H9 (cell line): Measurements from ENCODE around the gene AFAP1. TPM values are rescaled to one million over a fixed set of nuclear protein-coding genes. Genes with fewer than 3 reads are reported as not detected.
A peak's percentile ranks its signal among the peaks of the same experiment; 100 is the strongest.

Experiments
- DNase-seq: peaks from one replicate; pipeline ENCODE4 v3.0.0-alpha.2; 2017
- H2AFZ ChIP-seq: one replicate; pipeline ENCODE4 v1.6.1; 2013; ENCODE audit warnings: mild to moderate bottlenecking, low read length, control low read depth, moderate library complexity
- H2AK5ac ChIP-seq: 2 replicates; pipeline ENCODE4 v1.6.1; 2013; ENCODE audit warnings: low read length, control low read depth, mixed read lengths; ENCODE audit not compliant: insufficient read length
- H2BK120ac ChIP-seq: one replicate; pipeline ENCODE4 v1.6.1; 2013; ENCODE audit warnings: low read depth, mild to moderate bottlenecking, low read length, control low read depth, inconsistent platforms; ENCODE audit not compliant: poor library complexity, severe bottlenecking
- H2BK12ac ChIP-seq: 2 replicates; pipeline ENCODE4 v1.6.1; 2013; ENCODE audit warnings: low read length, control low read depth, mixed read lengths, low read depth; ENCODE audit not compliant: insufficient read length
- H2BK15ac ChIP-seq: 2 replicates; pipeline ENCODE4 v1.6.1; 2013; ENCODE audit warnings: low read depth, low read length, control low read depth
- H2BK20ac ChIP-seq: one replicate; pipeline ENCODE4 v1.6.1; 2013; ENCODE audit warnings: low read depth, mild to moderate bottlenecking, low read length, control low read depth, inconsistent platforms; ENCODE audit not compliant: poor library complexity, severe bottlenecking
- H2BK5ac ChIP-seq: 2 replicates; pipeline ENCODE4 v1.6.1; 2013; ENCODE audit warnings: low read length, control low read depth, mixed read lengths; ENCODE audit not compliant: insufficient read length
- H3K14ac ChIP-seq: 2 replicates; pipeline ENCODE4 v1.6.1; 2013; ENCODE audit warnings: low read length, control low read depth; ENCODE audit not compliant: insufficient read depth
- H3K18ac ChIP-seq: 2 replicates; pipeline ENCODE4 v1.6.1; 2013; ENCODE audit warnings: low read depth, mild to moderate bottlenecking, mixed read lengths, low read length, control low read depth; ENCODE audit not compliant: insufficient read length
- H3K23ac ChIP-seq: 2 replicates; pipeline ENCODE4 v1.6.1; 2013; ENCODE audit warnings: low read length, control low read depth, mixed read lengths, low read depth; ENCODE audit not compliant: insufficient read length
- H3K23me2 ChIP-seq: 2 replicates; pipeline ENCODE4 v1.6.1; 2013; ENCODE audit warnings: low read depth, mild to moderate bottlenecking, mixed read lengths, low read length, control low read depth; ENCODE audit not compliant: insufficient read length, poor library complexity, severe bottlenecking
- H3K27ac ChIP-seq: 2 replicates; pipeline ENCODE4 v1.5.1; 2013; ENCODE audit warnings: low read length, control low read depth, mixed read lengths, low read depth; ENCODE audit not compliant: insufficient read length
- H3K27me3 ChIP-seq: 2 replicates; pipeline ENCODE4 v1.6.1; 2013; ENCODE audit warnings: low read length, control low read depth, inconsistent platforms; ENCODE audit not compliant: insufficient read depth
- H3K4ac ChIP-seq: 2 replicates; pipeline ENCODE4 v1.6.1; 2013; ENCODE audit warnings: low read depth, mild to moderate bottlenecking, control low read depth, inconsistent platforms, low read length, moderate library complexity
- H3K4me1 ChIP-seq: 2 replicates; pipeline ENCODE4 v1.6.1; 2013; ENCODE audit warnings: low read length, control low read depth, inconsistent platforms; ENCODE audit not compliant: insufficient read depth
- H3K4me2 ChIP-seq: 2 replicates; pipeline ENCODE4 v1.6.1; 2013; ENCODE audit warnings: low read length, control low read depth, mixed read lengths; ENCODE audit not compliant: insufficient read length, insufficient read depth
- H3K56ac ChIP-seq: 2 replicates; pipeline ENCODE4 v1.6.1; 2013; ENCODE audit warnings: low read depth, mild to moderate bottlenecking, mixed read lengths, low read length, control low read depth; ENCODE audit not compliant: insufficient read length
- H3K79me1 ChIP-seq: 2 replicates; pipeline ENCODE4 v1.6.1; 2013; ENCODE audit warnings: low read depth, mild to moderate bottlenecking, moderate library complexity, low read length, control low read depth, inconsistent platforms; ENCODE audit not compliant: insufficient read depth, poor library complexity, severe bottlenecking
- H3K79me2 ChIP-seq: 2 replicates; pipeline ENCODE4 v1.6.1; 2013; ENCODE audit warnings: low read length, control low read depth, inconsistent platforms; ENCODE audit not compliant: insufficient read depth
- H3K9ac ChIP-seq: 2 replicates; pipeline ENCODE4 v1.6.1; 2013; ENCODE audit warnings: low read length, control low read depth, mixed read lengths; ENCODE audit not compliant: insufficient read length; ENCODE audit errors: extremely low read depth
- H3K9me3 ChIP-seq: one replicate; pipeline ENCODE4 v1.6.1; 2013; ENCODE audit warnings: low read depth, low read length, inconsistent platforms; ENCODE audit not compliant: control insufficient read depth
- H3T11ph ChIP-seq: one replicate; pipeline ENCODE4 v1.6.1; 2013; ENCODE audit warnings: mild to moderate bottlenecking, low read length, control low read depth, inconsistent platforms
- H4K20me1 ChIP-seq: one replicate; pipeline ENCODE4 v1.6.1; 2013; ENCODE audit not compliant: control insufficient read depth, insufficient read length, insufficient read depth
- H4K5ac ChIP-seq: 2 replicates; pipeline ENCODE4 v1.6.1; 2013; ENCODE audit warnings: low read depth, mild to moderate bottlenecking, mixed read lengths, low read length, control low read depth; ENCODE audit not compliant: insufficient read length
- H4K8ac ChIP-seq: replicated peaks from 2 replicates; pipeline ENCODE4 v1.6.1; 2013; ENCODE audit warnings: low read length, control low read depth, mixed read lengths, low read depth; ENCODE audit not compliant: insufficient read length
- H4K91ac ChIP-seq: 2 replicates; pipeline ENCODE4 v1.6.1; 2013; ENCODE audit warnings: low read depth, mild to moderate bottlenecking, moderate library complexity, mixed read lengths, low read length, control low read depth; ENCODE audit not compliant: insufficient read length
- H3K27ac Mint-ChIP-seq, 3 experiments: 2 replicates in 2 of 3; 3 replicates in 1 of 3; pipeline ENCODE4 v1.8.0; 2020 to 2021; ENCODE audit warnings: mixed read lengths in 3 of 3, mild to moderate bottlenecking in 1 of 3, moderate library complexity in 1 of 3
- H3K27me3 Mint-ChIP-seq: 2 replicates; pipeline ENCODE4 v1.8.0; 2021; ENCODE audit warnings: low read depth, mild to moderate bottlenecking, moderate library complexity, mixed read lengths
- H3K36me3 Mint-ChIP-seq, 3 experiments: 2 replicates in 2 of 3; 3 replicates in 1 of 3; pipeline ENCODE4 v1.8.0; 2020 to 2021; ENCODE audit warnings: low read depth in 3 of 3, mixed read lengths in 3 of 3; ENCODE audit not compliant: insufficient read depth in 1 of 3
- H3K4me1 Mint-ChIP-seq, 2 experiments: 2 replicates each; pipeline ENCODE4 v1.8.0; 2020; ENCODE audit warnings: mixed read lengths in 2 of 2
- H3K4me3 Mint-ChIP-seq, 2 experiments: 2 replicates in 1 of 2; 3 replicates in 1 of 2; pipeline ENCODE4 v1.8.0; 2020 to 2021; ENCODE audit warnings: mild to moderate bottlenecking in 2 of 2, mixed read lengths in 2 of 2, moderate library complexity in 1 of 2
- H3K9me3 Mint-ChIP-seq, 2 experiments: 2 replicates in 1 of 2; 3 replicates in 1 of 2; pipeline ENCODE4 v1.8.0; 2020; ENCODE audit warnings: mild to moderate bottlenecking in 2 of 2, mixed read lengths in 2 of 2, moderate library complexity in 1 of 2
- CTCF ChIP-seq: fragments of 200-600 bp; sonication (generic); conservative IDR thresholded peaks from 3 replicates; pipeline ENCODE4 v1.8.0; 2021; ENCODE audit warnings: antibody characterized with exemption, mild to moderate bottlenecking
- WGBS: extraction: QIAGEN DNeasy Blood & Tissue Kit; methylation state at CpG from one replicate; pipeline ENCODE4 v1.1.7; 2013; ENCODE audit warnings: missing lambda C conversion rate, low lambda C conversion rate, mixed read lengths; ENCODE audit not compliant: insufficient read length; ENCODE audit errors: extremely low coverage; 5-methylcytosine and 5-hydroxymethylcytosine counted together
- total RNA-seq: library from RNA; stranded (reverse); gene quantifications from 2 replicates; pipeline ENCODE4 v1.2.1, GENCODE V29; 2021

Gene AFAP1
- total RNA-seq, 1 experiment from 2014 or later: 6.5 TPM

GRCh38 chr4:7781993-7782392 is 157.7 kb downstream of the AFAP1 start:
- H3K4me1 ChIP-seq: no peaks in the 10 kb centered on the region
- H2BK15ac ChIP-seq: no peak overlapping the region
- H2BK12ac ChIP-seq: no peak overlapping the region
- H4K91ac ChIP-seq: no peak overlapping the region
- H3K4me3 Mint-ChIP-seq: no peak overlapping the region
- H2BK20ac ChIP-seq: no peak overlapping the region
- no peaks in the 10 kb centered on the region; a peak in 1 of 4 replicates for H3K4me1 Mint-ChIP-seq
- no peak overlapping the region for H4K8ac ChIP-seq
- no peaks in the 10 kb centered on the region for H3K9me3 ChIP-seq
- no peak overlapping the region for H3T11ph ChIP-seq
- H4K20me1 ChIP-seq: no peaks in the 10 kb centered on the region
- DNase-seq: no peak
- no peaks in the 10 kb centered on the region for H3K79me1 ChIP-seq
- H3K23me2 ChIP-seq: no peaks in the 10 kb centered on the region
- H3K4ac ChIP-seq: no peak overlapping the region
- no CpG with 5 or more reads among the region's 17 CpGs for WGBS
- TF ChIP-seq CTCF: no peak
- H3K27ac Mint-ChIP-seq: peak overlapping the region in 1 of 3 experiments; percentile 7; a peak in 2 of 7 replicates
- H2BK5ac ChIP-seq: no peak overlapping the region
- no peak overlapping the region for H3K9ac ChIP-seq
- H3K18ac ChIP-seq: no peak overlapping the region
- no peak overlapping the region for H3K56ac ChIP-seq
- H3K14ac ChIP-seq: no peak overlapping the region
- no peak overlapping the region for H3K4me2 ChIP-seq
- no peak overlapping the region for H4K5ac ChIP-seq
- no peak overlapping the region for H3K27ac ChIP-seq
- no peak overlapping the region for H2BK120ac ChIP-seq
- no peaks in the 10 kb centered on the region for H3K79me2 ChIP-seq
- H3K23ac ChIP-seq: no peak overlapping the region
- peaks cover 6 to 29% (median 24%) of the 10 kb centered on the region in 3 experiments for H3K36me3 Mint-ChIP-seq
- no peaks in the 10 kb centered on the region for H3K9me3 Mint-ChIP-seq
- no peak overlapping the region for H2AFZ ChIP-seq
- H3K27me3 Mint-ChIP-seq: no peaks in the 10 kb centered on the region
- no peaks in the 10 kb centered on the region for H3K27me3 ChIP-seq
- H2AK5ac ChIP-seq: no peak overlapping the region
